AG04450 (cell line): ENCODE results near the gene ADCY3. TPM values are rescaled to one million over a fixed set of nuclear protein-coding genes. Genes with fewer than 3 reads are reported as not detected.

Experiments used
- CTCF ChIA-PET: fragments of 300-600, 350-600 bp; formaldehyde crosslinking; extraction: SDS; loops from one replicate; lab custom pipeline; 2022; ENCODE audit warnings: antibody characterized with exemption, inconsistent platforms; lab: Charles Lee
- POLR2A ChIA-PET: fragments of 350-600 bp; formaldehyde crosslinking; extraction: SDS; loops from one replicate; lab custom pipeline; 2021; ENCODE audit warnings: antibody characterized with exemption, inconsistent platforms; lab: Yijun Ruan, JAX
- DNase-seq: peaks from one replicate; pipeline ENCODE4 v3.0.0-alpha.2; 2011; ENCODE audit warnings: low read depth, low spot score
- H3K27ac ChIP-seq: one replicate; pipeline ENCODE4 v1.5.1; 2012; ENCODE audit warnings: low read depth, low read length, control low read depth
- H3K27me3 ChIP-seq: one replicate; pipeline ENCODE4 v1.6.0; 2012; ENCODE audit warnings: low read length; ENCODE audit not compliant: control insufficient read depth, insufficient read depth
- H3K4me3 ChIP-seq: 2 replicates; pipeline ENCODE4 v1.5.1; 2011; ENCODE audit warnings: mild to moderate bottlenecking, low read depth, low read length, control low read depth
- H3K9me3 ChIP-seq: 2 replicates; pipeline ENCODE4 v1.5.1; 2012; ENCODE audit warnings: low read length; ENCODE audit not compliant: control insufficient read depth, insufficient read depth
- polyA plus RNA-seq: library from polyadenylated mRNA; depleted of rRNA; stranded (reverse); fragments of >200 nt; gene quantifications from 2 replicates; pipeline ENCODE4 v1.2.3, GENCODE V29; 2011
- TF ChIP-seq, protein P1 (sequence below): IDR thresholded peaks from 2 replicates; pipeline ENCODE4 v1.5.1; 2011; ENCODE audit warnings: low read depth, low read length, control low read depth, inconsistent platforms

The ADCY3 gene
- polyA plus RNA-seq, 1 experiment: 29.6 TPM

- POLR2A ChIA-PET: interaction anchor here (0.6 kb wide), 1 partner anchor 26 kb away, joined by 4 read pairs; no protein-coding TSS in a partner anchor
- H3K27ac ChIP-seq: no peak overlapping the region
- no peak for DNase-seq
- no peak overlapping the region for H3K4me3 ChIP-seq
- CTCF ChIA-PET: interaction anchor here (1.0 to 1.3 kb wide), 2 partner anchors 58 to 60 kb away, joined by 3 read pairs; no protein-coding TSS in a partner anchor
- TF ChIP-seq, protein P1, sequence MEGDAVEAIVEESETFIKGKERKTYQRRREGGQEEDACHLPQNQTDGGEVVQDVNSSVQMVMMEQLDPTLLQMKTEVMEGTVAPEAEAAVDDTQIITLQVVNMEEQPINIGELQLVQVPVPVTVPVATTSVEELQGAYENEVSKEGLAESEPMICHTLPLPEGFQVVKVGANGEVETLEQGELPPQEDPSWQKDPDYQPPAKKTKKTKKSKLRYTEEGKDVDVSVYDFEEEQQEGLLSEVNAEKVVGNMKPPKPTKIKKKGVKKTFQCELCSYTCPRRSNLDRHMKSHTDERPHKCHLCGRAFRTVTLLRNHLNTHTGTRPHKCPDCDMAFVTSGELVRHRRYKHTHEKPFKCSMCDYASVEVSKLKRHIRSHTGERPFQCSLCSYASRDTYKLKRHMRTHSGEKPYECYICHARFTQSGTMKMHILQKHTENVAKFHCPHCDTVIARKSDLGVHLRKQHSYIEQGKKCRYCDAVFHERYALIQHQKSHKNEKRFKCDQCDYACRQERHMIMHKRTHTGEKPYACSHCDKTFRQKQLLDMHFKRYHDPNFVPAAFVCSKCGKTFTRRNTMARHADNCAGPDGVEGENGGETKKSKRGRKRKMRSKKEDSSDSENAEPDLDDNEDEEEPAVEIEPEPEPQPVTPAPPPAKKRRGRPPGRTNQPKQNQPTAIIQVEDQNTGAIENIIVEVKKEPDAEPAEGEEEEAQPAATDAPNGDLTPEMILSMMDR: no peak
- no peaks in the 10 kb centered on the region for H3K27me3 ChIP-seq
- H3K9me3 ChIP-seq: peaks cover 2% of the 10 kb centered on the region; the same call in 1 of the 2 replicates
These were observed 34.6 kb downstream of the ADCY3 start for GRCh38 chr2:24885221-24886125.

- no peak overlapping the region for H3K4me3 ChIP-seq
- DNase-seq: no peak
- CTCF ChIA-PET: interaction anchor here (0.7 to 1.8 kb wide), 2 partner anchors 21 to 29 kb away, joined by 3 to 5 read pairs; no protein-coding TSS in a partner anchor
- POLR2A ChIA-PET: no interaction called here
- H3K27ac ChIP-seq: peak overlapping the region; percentile 31
- H3K9me3 ChIP-seq: peaks cover 2% of the 10 kb centered on the region; the same call in 1 of the 2 replicates
- no peaks in the 10 kb centered on the region for H3K27me3 ChIP-seq
- TF ChIP-seq, protein P1: no peak
These were observed 36.1 kb downstream of the ADCY3 start for GRCh38 chr2:24883946-24884345.

DNA sequence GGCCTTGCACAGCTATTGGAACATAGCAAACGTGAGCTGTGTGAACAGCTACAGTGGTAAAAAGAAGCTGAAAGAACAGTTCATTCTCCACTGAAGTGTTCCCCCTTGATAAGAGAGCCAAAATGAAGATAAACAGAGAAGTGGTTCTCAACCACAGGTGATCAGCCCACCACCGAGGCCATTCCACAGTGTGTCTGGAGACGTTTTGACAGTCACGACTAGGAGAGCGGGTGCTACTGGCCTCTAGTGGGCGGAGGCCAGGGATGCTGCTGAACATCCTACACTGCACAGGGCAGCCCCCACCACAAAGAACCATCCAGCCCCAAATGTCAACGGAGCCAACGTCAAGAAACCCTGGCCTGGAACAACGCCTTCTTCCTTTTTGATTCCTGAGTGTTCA is 38.4 kb downstream of the ADCY3 start:
- POLR2A ChIA-PET: no interaction called here
- DNase-seq: no peak
- H3K27me3 ChIP-seq: no peaks in the 10 kb centered on the region

DNA sequence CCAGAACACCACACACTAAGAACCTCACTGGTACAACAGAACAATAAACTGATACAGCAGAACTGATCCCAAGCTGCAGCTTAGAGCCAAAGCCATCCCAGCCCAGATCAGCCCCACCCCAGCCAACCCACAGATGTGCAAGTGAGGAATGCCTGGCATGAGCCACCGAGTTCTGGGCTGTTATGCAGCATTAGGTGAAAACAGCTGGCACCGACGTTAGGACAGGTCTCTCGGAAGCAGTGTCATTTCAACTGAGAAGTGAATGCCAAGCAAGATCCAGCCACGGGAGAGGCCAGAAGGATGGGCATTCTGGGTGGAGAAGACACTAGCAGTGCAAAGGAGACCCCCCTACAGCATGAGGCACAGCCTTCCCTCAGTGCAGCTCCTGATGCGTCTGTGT is 38.9 kb downstream of the ADCY3 start:
- Histone ChIP-seq H3K4me3 (no peak overlapping the region), H3K27me3 (no peaks in the 10 kb centered on the region), H3K27ac (no peak overlapping the region), H3K9me3 (no peaks in the 10 kb centered on the region)
- DNase-seq: no peak
- TF ChIP-seq, protein P1: no peak
- ChIA-PET CTCF (no interaction called here), POLR2A (no interaction called here)

More for the DNA sequence above, 38.4 kb downstream of the ADCY3 start:
- Histone ChIP-seq H3K4me3 (no peak overlapping the region), H3K27ac (no peak overlapping the region), H3K9me3 (no peaks in the 10 kb centered on the region)
- TF ChIP-seq, protein P1: no peak
- CTCF ChIA-PET: no interaction called here

DNA sequence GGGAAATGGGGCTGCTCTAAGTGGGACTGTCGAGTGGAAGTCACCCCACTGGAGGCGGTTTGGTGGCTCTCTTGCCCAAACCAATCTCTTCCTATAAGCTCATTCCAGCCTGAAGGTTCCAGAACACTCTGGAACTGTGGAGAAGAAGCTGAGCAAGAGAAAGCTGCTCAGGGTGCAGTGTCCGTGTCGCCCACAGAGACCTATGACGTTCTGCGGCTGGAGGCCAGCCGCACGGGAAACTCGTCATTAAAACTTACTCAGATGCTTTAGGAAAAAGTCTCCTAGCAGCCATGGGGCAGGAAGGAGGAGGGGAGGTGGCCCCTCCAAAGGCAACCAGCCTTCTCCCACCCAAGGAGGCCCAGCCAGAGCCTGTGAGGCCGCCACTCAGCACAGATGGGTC is 41.7 kb downstream of the ADCY3 start:
- H3K9me3 ChIP-seq: no peaks in the 10 kb centered on the region
- POLR2A ChIA-PET: no interaction called here
- DNase-seq: no peak
- H3K27ac ChIP-seq: no peak overlapping the region
- H3K4me3 ChIP-seq: no peak overlapping the region
- H3K27me3 ChIP-seq: no peaks in the 10 kb centered on the region
- TF ChIP-seq, protein P1: no peak
- CTCF ChIA-PET: no interaction called here
